ENCODE data around the gene IL2RG.

Gene IL2RG

GRCh38 chrX:71107762-71108360 lies 3.5 kb downstream of the IL2RG start:
- DNase-seq (ENCODE audit: low read depth), result no peak

DNA sequence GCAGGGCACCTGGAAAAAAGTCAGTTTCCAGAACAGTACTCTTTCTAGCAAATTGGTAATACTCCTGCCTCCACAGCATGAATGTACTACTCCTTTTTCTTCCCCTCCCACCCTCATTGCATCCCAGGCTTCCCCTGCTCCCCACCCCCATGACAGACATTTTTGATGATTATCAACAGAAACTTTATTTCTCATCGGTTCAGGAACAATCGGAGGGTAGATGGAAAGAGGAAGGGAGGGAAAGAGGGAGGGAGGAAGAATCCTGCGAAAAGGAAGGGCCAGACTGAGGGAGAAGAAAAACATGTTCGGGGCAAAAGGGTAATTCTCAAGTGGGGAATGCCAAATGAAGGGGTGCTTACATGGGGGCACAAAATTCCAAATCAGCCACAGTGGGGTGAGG lies 4.1 kb downstream of the IL2RG start:
- DNase-seq (ENCODE audit: low read depth), result no peak

DNA sequence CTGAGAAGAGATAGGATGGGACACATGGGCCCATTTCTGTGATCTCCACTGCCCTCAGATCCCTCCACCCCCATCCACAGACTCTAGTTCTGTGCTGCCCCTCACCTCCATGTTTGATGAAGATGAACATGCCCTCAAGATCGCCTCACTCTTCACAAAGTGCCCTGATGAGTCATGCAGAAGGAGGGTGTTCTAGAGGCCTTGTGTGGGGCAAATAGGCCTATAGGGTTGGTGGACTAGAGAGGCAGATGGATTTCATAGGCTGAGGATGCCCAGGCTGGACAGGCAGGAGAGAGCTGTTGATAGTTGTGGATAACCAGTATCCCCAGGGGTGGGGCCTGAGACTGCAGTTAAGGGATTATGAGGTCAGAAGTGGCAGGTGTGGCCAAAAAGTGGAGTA lies 5.0 kb downstream of the IL2RG start, which contains the start of gene CXorf65:
Gene CXorf65 (minus strand): TSS at position 314 of the 400 bp plus-strand sequence. CDS start 184 bp downstream, at position 130.
- DNase-seq (ENCODE audit: low read depth), result no peak

GRCh38 chrX:71105628-71106027 lies 5.7 kb downstream of the IL2RG start:
- no peak for DNase-seq (ENCODE audit: low read depth)

DNA sequence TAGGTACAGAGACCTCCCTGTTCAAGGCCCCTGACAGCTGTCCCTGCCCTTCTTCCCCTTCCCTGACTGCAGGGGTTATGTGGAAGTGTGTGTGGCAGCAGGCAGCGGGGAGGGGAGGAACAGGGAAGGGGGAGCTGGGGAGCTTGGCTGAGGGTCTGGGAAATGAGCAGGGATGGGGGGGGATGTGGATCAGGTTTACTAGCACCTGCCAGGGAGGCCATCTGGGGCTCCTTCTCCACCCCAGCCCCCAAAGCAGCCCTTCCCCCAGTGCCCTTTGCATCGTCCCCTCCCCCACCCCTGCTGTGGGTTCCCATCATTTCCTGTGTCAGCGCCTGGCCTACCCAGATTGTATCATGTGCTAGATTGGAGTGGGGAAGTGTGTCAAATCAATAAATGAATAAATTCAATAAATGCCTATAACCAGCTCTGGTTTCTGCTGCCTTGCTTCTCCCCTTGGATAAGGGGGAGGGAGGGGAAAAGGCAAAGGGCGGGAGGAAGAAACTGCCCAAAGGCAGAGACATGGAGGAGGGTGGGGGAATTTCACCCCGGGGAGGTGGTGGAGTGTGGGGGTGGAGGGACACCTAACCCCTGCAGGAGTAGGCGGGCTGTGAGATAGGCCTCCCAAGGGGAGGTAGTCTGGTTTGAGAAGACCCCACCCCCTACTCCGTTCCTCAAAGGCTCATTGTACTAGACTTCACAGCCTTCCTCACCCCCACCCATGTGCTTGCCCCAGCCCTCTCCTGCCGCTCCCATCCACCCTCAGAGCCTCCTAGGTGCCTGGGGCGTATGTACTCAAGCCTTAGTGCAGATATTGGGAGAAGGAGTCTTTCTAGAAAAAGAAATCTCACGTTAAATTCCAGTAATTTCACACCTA lies 8.0 kb downstream of the IL2RG start:
- DNase-seq (ENCODE audit: low read depth), result peak; percentile 49

GRCh38 chrX:71102292-71102691 lies 9.1 kb downstream of the IL2RG start:
- DNase-seq (ENCODE audit: low read depth), result no peak

GRCh38 chrX:71100581-71101505 lies 10.5 kb downstream of the IL2RG start:
- no peak for DNase-seq (ENCODE audit: low read depth)

DNA sequence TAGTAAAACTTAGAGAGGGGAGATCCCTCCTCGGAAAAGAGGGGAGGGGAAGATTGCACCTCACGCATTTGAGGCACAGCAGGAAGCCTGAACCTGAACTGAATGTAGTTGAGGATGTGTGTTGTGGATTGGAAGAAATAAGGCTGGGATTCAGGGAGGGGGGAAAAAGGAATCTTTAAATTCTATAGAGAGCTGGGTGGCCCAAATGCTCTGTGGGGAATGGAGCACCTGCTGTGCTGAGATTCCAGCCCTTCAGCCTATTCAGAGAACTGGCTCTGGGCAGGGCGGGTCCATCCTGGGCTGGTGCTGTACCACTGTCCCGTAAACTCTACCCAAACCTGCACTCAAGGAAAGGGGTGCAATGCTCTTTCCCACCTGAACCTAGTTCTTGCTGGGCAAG lies 11.6 kb downstream of the IL2RG start:
- no peak for DNase-seq (ENCODE audit: low read depth)

GRCh38 chrX:71098951-71099506 lies 12.3 kb downstream of the IL2RG start:
- no peak for DNase-seq (ENCODE audit: low read depth)

GRCh38 chrX:71098302-71098701 lies 13.1 kb downstream of the IL2RG start:
- no peak for DNase-seq (ENCODE audit: low read depth)

- DNase-seq (ENCODE audit: low read depth), result no peak
Observed at GRCh38 chrX:71096760-71097032, 14.7 kb downstream of the IL2RG start.

GRCh38 chrX:71095981-71096759 lies 15.2 kb downstream of the IL2RG start:
- DNase-seq (ENCODE audit: low read depth), result no peak

DNA sequence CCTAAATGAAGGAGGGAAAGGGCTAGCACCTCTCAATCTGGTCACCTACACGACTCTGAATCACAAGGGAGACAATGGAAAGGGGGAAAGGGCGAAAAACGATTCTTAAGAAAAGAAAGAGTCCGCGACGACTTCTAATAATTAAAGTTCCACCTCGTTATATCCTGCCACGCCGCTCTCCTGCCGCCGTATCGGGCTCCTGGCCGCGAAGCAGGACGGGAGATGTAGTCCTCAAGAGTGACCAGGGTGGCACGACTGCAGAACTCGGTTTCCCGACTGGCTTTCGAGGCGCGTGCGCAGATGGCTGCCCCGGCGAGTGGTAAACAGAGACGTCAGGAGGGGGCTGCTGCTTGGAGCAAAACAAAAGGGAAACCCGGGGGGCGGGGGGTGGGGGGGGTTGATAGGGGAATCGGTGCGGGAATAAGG lies 15.8 kb downstream of the IL2RG start, which contains the start of gene FOXO4:
Gene FOXO4 (plus strand): TSS at position 297 of the 426 bp plus-strand sequence. CDS start 678 bp downstream, outside the sequence.
- peak; percentile 54 for DNase-seq (ENCODE audit: low read depth)

- DNase-seq (ENCODE audit: low read depth), result no peak
Observed at GRCh38 chrX:71095033-71095432, 16.3 kb downstream of the IL2RG start.

GRCh38 chrX:71091263-71091662 lies 20.1 kb downstream of the IL2RG start:
- no peak for DNase-seq (ENCODE audit: low read depth)

DNA sequence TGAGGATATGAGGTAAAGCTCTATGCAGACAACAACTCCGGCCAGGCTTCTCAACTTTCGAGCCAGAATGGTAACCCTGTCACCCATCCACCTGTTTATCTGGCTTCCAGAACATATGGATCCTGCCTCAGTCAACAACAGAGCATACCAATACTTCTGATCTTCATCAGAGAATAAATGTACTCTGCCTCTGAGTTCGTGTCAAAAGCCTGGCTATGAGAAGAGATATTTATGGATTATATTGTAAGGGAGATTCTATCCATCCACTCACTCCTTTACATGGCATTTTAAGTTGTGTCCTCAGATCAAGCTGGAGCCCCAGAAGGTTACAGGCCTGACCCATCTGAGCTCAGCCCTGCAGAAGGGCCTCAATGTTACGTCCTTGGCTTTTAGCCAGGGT lies 25.5 kb downstream of the IL2RG start:
- no peak for DNase-seq (ENCODE audit: low read depth)

DNA sequence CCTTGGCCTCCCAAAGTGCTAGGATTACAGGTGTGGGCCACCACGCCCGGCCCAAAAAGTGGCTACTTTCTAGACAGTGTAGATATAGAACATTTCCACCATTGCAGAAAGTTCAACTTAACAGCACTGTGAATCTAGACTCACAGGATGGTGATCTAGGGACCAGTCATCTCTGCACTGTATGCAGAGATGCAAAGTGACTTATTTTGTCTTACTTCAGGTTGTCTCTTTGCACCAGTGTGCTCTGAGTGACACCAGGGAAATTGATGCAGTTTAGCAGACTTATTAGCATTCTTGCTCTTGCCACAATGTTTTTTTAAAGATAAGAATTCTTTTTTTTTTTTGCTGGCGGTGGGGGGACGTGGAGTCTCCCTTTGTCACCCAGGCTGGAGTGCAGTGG lies 28.6 kb downstream of the IL2RG start:
- DNase-seq (ENCODE audit: low read depth), result no peak

DNA sequence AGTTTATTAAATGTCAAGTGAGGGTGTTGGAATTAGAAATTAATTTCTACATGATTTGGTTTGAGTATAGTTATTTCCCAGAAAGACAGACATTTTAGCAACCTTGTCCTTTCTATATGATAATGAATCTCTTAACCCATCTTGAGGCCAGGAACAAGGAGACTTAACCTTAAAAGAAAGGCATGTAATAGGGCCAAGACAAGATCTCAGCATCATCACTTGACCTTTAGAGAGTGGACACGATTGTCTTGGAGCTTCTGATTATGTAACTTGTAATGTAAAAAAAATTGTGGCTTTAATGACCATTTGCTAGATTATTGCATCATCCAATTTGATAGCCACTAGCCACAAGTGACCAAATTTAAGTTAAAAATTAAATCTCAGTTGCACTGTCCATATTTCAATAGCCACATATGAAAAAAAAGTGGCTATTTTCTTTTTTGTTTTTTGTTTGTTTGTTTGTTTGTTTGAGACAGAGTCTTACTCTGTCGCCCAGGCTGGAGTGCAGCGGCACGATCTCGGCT lies 29.2 kb downstream of the IL2RG start:
- DNase-seq (ENCODE audit: low read depth), result no peak

GRCh38 chrX:71081330-71082123 lies 29.9 kb downstream of the IL2RG start:
- DNase-seq (ENCODE audit: low read depth), result no peak

DNA sequence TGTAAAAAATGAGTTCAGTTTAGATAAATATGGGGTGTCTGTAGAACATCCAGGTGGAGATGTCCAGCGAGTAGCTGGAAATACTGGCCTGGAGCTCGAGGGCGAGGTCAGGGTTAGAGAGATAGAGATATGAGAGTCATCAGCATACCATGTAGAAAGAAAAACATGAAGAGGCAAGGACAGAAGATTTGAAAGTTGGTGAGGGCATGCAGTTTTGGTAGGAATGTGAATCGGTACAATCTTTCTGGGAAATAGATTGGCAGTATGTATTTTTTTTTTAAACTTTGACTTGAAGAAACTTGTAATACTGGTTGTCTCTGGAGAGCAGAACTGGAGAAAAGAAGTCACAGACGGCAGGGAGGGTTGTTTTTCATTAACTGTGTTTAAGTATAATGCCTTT lies 40.8 kb downstream of the IL2RG start:
- DNase-seq (ENCODE audit: low read depth), result no peak

Measured in CMK (cell line).